GM23248 (cell line): ENCODE results near the gene AGAP1.

Source experiments
- EZH2 ChIP-seq: fragments of 200-600 bp; sonication (generic); IDR thresholded peaks from 2 replicates; pipeline ENCODE4 v1.6.1; 2018; ENCODE audit warnings: antibody characterized with exemption, mild to moderate bottlenecking; ENCODE audit not compliant: insufficient read depth, poor library complexity, severe bottlenecking
- EZH2phosphoT487 ChIP-seq: fragments of 200-600 bp; sonication (generic); IDR thresholded peaks from 2 replicates; pipeline ENCODE4 v1.6.1; 2018; ENCODE audit warnings: antibody characterized with exemption, moderate library complexity, mild to moderate bottlenecking, low read depth; ENCODE audit not compliant: insufficient read depth

- TF ChIP-seq EZH2phosphoT487 (no peak), EZH2 (no peak)
These were observed 62.2 kb downstream of the AGAP1 start for GRCh38 chr2:235556086-235556485.
